GM19099 (cell line): ENCODE results near the gene PDE4D.

Source experiments
- POLR2A ChIP-seq: IDR thresholded peaks from 3 replicates; pipeline ENCODE4 v1.6.1; 2011; ENCODE audit warnings: low read depth; ENCODE audit not compliant: insufficient read length; ENCODE audit errors: extremely low read depth

PDE4D gene

DNA sequence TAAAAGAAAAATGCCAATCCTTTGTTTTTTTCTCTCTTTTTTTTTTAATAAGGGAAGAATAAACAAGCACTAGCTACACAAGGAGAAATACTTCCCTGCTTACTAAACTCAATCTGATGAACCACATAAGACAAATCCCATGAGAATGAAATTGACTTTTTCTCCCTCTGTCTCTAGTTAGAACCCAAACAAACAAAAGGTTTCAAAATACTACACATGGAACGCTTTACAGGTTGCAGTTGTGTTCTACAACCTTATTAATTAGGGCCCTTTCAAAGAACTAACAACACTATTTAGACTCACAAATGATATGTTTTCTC is 124.5 kb downstream of the PDE4D start:
- TF ChIP-seq POLR2A = no peak

DNA sequence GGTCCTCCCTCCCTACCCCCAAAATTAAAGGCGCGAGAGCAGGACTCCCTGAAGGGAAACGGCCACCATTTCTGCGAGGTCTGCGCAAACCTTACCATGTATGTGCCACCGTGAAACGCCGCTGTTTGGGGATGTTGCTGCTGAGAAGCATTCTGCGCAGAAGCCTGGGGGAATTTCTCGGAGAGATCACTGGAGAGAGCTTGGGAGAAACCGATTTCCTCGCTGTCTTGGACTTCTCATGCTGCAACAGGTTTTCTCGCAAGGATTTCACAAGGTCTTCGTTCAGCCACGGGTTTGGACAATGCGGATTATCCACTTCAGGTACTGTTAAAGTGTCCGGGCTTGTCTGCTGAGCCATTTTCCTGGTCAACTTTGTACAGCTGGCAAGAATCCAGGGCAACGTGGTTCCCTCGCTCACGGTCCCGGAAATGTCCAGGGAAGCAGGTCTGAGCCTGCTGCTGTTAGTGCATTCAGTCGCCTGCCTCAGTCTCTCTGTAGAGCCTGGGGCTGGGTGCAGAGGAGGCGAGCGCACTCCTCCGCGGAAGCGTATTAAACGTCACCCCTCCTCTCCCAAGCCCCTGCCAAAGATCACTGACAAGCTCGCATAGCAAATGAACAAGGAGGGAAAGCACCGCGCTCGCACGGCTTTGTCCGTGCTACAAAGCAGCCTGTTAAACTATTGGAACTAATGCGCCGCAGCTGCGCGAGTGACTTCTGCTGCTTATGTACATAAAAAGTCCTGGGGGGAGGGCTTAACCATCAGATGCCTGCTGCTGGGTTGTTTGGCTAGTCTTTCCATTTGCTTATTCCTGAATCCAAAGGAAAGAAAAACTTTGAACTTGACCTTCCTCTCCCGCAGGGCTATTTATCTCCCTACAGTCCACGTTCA is 125.1 kb downstream of the PDE4D start:
- no peak for TF ChIP-seq POLR2A

DNA sequence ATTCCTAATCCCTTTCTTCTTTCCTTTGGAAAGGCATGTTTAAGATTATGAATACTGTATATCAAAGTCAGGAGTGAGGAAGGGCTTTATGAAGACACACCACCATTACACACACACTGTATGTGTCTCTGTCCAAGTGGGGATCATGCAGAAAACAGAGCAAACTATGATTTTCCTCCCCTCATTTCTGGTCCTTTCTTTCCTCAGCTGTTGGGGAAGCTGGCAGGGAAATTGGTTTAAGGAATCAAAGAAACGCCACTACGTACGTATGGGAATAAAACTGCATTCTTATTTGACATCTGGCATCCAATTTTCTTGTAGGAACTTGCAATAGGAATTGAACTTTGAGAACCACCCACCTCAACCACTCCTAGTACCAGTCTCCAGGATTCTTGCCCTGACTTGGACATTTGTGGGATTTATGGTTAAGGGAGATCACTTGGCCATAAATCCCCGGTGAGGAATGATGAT is 125.8 kb downstream of the PDE4D start:
- no peak for TF ChIP-seq POLR2A

DNA sequence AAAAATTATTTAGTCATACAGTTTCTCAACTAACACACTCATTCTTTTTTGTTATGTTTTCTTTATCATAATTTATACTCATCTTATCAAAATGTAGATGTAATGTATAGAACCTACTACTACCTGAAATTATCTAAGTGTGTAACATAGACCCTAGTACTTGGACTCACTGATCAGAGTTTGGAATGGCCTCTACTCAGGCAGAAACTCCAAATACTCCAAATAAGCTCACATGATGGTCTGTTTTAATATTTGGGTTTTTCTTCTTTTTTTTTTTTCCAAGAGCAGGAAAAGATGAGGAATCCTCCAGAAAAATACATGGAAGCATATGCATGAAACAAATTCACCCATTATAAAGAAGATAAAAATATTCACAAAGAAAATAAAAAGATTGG is 126.3 kb downstream of the PDE4D start:
- TF ChIP-seq POLR2A = no peak

DNA sequence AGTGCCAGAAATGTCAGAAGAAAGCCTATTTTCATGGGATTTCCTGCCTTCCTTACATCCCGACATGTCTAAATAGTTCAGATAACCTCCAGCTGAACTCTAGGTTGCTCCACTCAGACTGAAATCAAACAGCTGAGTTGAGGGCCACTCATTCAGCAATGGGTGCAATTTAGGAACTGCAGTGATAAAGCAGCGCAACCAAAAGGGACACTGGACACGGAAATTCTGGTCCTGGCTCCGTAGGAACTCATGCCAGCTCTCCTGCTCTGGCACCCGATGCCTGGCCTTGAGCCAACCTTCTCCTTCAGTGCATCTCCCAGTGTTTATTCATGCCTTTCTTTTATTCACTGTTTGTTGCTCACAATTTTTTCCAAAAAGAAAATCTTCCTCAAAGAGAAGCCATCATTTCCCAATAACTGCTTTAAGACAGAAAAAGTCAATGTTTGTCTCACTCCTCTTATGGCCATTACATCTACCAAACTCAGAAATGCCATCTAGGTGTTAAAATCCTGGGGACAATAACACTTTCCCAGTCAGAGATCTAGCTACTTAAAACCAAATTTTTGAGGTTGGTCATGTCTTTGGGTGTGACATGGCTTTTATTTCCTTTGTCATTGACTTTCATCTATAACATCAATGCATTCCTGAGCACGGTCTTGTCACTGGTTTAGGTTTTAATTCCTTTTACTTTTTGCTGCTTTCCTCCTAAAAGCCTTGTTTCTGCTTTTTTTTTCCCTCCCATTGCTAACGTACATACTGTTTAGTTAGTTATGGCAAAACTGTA is 126.9 kb downstream of the PDE4D start:
- no peak for TF ChIP-seq POLR2A

DNA sequence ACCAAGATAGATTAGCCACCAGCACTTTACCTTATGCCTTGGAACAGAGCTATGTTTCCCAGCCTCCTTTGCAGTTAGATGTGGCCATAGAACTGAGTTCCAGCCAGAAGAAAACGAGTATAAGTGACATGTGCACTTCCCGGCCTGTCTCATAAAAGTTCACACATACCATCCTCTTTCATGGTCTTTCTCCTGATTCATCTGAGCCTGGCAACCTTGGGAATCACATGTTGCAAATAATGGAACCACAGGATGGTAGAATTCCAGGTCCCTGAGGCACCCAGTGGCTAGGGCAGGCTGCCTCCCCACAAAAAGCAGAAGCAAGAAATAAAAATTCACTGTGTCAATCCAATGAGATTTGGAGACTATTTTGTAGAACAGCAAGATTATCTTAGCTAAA is 128.1 kb downstream of the PDE4D start:
- no peak for TF ChIP-seq POLR2A

DNA sequence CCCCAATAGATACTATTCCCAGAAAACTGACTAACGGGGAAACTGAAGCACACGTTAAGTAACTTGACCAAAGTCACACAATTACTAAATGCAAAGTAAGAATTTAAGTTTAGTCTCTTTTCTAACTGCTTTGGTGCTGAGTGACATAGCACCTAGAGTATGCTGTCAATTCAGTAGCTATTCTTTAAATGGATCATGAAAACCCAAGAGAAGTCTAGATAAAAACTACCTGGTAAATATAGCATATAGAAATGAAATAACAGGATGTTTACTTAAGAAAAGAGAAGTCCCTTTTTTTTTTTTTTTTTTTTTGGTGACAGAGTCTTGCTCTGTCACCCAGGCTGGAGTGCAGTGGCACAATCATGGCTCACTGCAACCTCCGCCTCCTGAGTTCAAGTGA is 129.2 kb downstream of the PDE4D start:
- no peak for TF ChIP-seq POLR2A

DNA sequence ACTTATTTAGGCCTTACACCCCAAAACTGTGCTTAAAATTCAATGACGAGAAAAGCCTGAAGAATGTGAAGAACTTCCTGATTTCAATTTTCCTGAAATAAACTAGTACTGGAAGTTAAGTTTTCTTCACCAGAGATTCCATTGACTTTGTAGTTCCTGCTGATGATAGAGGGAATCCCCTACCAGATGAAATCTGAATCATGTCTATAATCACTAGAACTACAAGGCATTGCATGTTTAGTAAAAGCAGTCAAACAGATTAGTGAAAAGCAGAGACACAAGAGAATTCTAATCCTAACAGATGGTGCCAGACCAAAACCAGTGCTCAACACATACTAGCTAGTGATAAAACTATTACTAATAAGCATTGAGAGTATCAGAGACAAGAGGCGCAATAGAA is 130.0 kb downstream of the PDE4D start:
- no peak for TF ChIP-seq POLR2A

DNA sequence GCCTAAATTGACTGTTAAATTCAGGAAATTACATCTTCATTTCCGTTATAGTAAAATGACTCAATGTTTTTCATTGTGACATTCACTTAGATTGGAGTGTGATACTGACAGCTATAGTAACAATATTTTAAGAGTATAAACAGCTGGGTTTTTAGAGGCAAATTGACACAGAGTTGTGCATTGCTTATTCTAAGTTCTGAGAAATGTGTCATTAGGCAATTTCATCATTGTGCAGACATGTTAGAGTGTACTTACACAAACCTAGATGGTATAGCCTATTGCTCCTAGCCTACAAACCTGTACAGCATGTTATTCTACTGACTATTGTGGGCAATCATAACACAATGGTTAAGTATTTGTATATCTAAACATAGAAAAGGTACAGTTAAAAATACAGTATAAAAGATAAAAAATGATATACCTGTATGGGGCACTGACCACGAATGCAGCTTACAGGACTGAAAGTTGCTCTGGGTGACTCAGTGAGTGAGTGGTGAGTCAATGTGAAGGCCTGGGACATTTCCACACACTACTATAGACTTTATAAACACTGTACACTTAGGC is 132.7 kb downstream of the PDE4D start:
- no peak for TF ChIP-seq POLR2A

DNA sequence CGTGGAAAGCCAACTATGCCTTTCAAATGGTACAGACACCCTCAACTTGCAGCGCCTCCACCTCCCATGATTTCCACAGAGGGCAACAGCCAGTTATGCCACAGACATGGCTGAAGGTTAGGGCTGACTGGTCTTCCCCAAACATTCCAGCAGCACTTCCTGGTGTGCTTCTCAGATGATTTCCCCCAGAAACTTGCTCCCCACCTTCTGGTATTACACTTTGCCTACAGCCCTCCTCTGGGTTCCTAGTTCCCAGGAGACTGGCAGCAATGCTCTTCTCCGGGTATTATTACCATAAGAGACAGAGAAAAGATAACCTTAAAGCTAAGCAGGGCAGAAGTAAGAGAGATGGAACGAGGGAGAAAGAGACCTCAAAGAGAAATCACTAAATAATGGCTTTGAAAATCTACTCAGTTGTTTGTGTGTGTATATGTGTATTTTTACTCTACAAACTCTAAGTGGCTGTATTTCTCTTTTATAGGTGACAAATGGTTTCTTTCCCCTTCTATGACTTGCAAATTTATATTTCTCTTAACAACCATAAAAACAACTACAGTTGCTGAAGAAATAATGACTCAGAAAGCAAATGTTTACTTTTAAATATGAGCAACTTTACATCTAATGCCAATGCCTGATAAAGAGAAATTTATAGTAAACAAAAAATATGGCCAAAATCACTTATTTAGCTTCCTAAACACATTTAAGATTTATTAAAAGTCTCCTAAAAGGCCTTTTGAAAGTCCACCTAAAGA is 133.8 kb downstream of the PDE4D start:
- TF ChIP-seq POLR2A = no peak

DNA sequence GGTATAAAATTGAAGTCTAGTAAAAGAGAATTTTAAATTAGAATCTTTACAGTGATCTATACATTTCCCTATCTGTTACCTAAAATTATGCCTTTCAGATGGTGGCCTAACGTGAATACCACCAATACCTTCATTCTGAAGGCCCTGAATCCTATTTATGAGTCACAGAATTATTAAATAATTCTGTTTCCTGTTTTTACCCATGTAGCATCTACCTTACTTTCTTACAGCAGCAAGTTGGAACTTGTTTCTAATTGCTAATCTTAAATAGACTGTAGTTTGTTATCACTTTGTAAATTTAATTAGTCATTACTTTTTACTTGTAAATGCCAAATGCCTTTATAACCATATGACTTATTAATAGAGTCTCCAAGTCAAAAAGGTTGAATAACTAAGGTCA is 135.0 kb downstream of the PDE4D start:
- no peak for TF ChIP-seq POLR2A

DNA sequence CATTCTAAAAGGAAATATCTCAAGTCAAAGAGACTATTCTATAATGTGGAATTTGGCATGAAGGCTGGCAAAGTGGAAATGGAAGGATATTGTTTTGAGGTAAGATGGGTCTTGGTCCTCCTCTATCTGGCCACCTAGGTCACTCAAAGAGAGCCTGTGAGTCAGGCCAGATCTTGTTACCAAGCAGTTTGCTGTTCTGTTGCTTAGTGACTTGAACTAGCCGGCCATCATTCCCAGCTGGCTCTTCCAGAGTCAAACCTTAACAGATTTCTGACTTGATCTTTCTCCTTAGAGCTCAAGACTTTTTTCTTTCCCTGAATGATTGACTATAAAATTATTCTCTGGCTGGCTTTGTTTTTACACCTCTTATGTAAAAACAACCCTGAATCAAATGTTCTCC is 136.1 kb downstream of the PDE4D start:
- TF ChIP-seq POLR2A = no peak

DNA sequence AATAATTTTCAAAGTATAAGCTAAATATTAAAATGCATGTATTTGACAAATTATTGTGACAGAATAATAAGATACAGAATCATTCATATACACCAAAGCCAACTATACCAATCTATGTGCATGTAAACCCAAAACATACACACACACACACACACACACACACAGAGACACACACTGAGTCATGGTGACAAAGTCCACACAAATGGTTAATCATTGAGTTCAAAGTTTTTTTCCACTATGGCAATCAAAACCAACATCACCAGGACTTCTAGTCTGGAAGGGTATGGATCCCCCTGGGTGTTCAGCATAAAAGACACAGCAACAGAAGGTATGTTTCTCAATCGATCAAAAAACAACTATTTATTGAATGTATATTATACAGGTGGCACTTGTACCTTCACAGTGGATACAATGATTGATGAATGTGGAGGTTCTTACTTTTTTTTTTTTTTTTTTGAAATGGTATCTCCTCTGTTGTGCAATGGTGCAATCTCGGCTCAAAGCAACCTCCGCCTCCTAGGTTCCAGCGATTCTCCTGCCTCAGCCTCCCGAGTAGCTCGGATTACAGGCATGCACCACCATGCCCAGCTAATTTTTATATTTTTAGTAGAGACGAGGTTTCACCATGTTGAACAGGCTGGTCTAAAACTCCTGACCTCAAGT is 137.0 kb downstream of the PDE4D start:
- no peak for TF ChIP-seq POLR2A

DNA sequence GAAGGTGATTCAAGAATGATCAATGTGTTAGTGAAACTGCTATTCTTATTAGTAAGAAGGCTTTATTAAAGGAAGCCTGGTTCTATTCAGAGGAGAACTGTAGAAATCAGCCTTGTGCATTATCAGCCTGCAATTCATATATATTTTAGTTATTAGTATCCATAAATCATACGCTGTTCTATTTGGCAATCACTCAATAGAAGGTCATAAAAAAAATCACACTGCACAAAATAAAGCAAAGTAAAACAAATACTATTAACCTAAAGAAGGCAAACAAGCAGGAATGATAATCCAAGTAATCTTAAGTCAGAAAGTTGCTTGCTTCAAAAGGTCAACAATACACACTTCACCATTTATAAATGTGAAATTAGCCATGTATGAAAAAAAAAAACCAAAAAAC is 138.1 kb downstream of the PDE4D start:
- no peak for TF ChIP-seq POLR2A

DNA sequence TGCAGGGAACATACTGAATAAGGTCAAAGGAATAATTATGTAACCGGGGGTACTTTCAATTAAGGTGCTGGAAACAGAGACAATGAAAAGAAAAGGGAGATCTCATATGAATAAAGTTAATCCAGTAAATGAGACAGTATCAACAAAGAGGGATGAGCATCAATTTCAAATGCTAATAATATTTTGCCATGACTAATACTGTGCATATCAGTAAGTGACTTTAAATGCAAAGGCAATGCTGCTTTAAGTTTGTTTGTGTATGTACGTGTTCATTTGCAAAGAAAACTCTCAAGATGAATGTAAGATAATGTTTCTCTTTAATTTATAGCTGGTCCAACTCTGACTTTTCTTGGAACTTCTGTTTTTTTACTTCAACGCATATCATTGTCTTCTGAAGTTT is 139.9 kb downstream of the PDE4D start:
- TF ChIP-seq POLR2A = no peak
